Testis (tissue), 2 donors: ENCODE measurements around the gene TIPARP.

Source experiments
- CTCF ChIP-seq, 3 experiments: fragments of 450-650 bp in 2 of 3; fragments of 200-600 bp in 1 of 3; sonication (generic) in 1 of 3; IDR thresholded peaks; one replicate each; pipeline ENCODE4 v1.5.1; 2016 to 2019; ENCODE audit warnings: antibody characterized with exemption in 3 of 3, mild to moderate bottlenecking in 2 of 3, moderate library complexity in 1 of 3
- POLR2A ChIP-seq: fragments of 450-650 bp; IDR thresholded peaks from one replicate; pipeline ENCODE4 v1.6.1; 2017; ENCODE audit warnings: antibody characterized with exemption, mild to moderate bottlenecking, moderate library complexity

GRCh38 chr3:156749244-156749643 is 74.9 kb downstream of the TIPARP start:
- TF ChIP-seq CTCF (IDR thresholded peaks at IDR 0.05) (no peak), POLR2A (no peak)
